ENCODE measurements around the gene ACSM3. TPM values are rescaled to one million over a fixed set of nuclear protein-coding genes. Genes with fewer than 3 reads are reported as not detected.

Gene ACSM3
- total RNA-seq, 6 experiments from 2014 or later = 0.12 to 0.48 (median 0.21) TPM; not detected in 1

DNA sequence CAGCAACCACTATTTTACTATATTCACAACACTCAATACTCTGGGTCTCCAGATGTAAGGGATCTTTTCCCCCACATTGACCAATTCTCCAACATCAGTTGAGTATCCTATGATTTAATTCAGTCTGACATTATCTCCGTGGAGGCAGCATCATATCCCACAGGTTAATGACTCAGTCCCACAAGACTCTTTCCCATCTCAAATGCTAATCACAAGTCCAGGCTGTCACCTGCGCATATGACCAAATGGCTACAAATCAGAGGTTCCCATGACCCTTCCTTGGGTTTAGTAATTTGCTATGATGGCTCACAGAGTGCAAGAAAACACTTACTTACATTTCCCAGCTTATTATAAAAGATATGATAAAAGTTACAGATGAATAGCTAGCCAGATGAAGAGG lies 18.7 kb downstream of the ACSM3 start:
- H3K4me1 Mint-ChIP-seq (ENCODE audit: low read depth) = no peaks in the 10 kb centered on the region
- peaks cover 14% of the 10 kb centered on the region for H3K27me3 Mint-ChIP-seq (ENCODE audit: insufficient read depth)
- DNase-seq = no peak
- no peaks in the 10 kb centered on the region for H3K36me3 Mint-ChIP-seq (ENCODE audit: low read depth)
- H3K9me3 Mint-ChIP-seq = no peaks in the 10 kb centered on the region
- TF ChIP-seq, protein P1, sequence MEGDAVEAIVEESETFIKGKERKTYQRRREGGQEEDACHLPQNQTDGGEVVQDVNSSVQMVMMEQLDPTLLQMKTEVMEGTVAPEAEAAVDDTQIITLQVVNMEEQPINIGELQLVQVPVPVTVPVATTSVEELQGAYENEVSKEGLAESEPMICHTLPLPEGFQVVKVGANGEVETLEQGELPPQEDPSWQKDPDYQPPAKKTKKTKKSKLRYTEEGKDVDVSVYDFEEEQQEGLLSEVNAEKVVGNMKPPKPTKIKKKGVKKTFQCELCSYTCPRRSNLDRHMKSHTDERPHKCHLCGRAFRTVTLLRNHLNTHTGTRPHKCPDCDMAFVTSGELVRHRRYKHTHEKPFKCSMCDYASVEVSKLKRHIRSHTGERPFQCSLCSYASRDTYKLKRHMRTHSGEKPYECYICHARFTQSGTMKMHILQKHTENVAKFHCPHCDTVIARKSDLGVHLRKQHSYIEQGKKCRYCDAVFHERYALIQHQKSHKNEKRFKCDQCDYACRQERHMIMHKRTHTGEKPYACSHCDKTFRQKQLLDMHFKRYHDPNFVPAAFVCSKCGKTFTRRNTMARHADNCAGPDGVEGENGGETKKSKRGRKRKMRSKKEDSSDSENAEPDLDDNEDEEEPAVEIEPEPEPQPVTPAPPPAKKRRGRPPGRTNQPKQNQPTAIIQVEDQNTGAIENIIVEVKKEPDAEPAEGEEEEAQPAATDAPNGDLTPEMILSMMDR (IDR thresholded peaks at IDR 0.05) = no peak
- H3K27ac Mint-ChIP-seq = no peak overlapping the region
- H3K4me3 Mint-ChIP-seq = no peak overlapping the region

DNA sequence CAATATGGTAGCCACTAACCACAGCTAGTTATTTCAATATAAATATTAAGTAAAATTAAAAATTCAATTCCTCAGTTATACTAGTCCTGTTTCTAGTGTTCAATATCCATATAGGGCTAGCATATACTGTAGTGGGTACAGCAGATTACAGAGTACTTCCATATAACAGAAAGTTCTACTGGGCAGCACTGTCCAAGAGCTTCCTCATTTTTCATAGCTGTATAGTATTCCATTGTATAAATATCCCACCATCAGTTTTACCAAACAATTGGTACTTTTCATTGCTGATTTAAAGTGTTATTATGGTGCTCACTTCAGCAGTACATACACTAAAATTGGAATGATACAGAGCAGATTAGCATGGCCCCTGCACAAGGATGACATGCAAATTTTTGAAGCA lies 20.4 kb downstream of the ACSM3 start:
- Mint-ChIP-seq H3K27me3 (ENCODE audit: insufficient read depth) (peaks cover 14% of the 10 kb centered on the region; the same call in 1 of the 2 replicates), H3K9me3 (no peaks in the 10 kb centered on the region), H3K4me1 (ENCODE audit: low read depth) (no peaks in the 10 kb centered on the region), H3K4me3 (no peak overlapping the region), H3K27ac (no peak overlapping the region), H3K36me3 (ENCODE audit: low read depth) (no peaks in the 10 kb centered on the region)
- TF ChIP-seq, protein P1 (IDR thresholded peaks at IDR 0.05) = no peak
- DNase-seq = no peak

DNA sequence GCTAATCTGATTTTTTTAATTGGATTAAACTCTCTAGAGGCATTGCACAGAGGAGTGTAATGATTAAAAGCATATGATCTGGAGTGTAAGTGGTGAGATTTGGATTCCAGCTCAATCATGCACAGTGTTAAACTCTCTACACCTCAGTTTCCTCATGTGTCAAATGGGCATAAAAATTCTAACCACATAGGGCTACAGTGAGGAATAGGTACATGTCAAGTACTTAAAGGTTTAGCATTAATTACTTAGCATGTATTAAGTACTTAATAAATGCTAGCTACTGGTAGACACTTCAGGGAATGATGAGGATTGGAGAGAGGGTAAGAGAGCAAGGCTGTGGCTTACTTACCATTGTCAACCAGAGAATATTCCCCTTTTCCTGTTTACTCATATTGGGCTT lies 25.3 kb downstream of the ACSM3 start:
- H3K27ac Mint-ChIP-seq = no peak overlapping the region
- H3K36me3 Mint-ChIP-seq (ENCODE audit: low read depth) = no peaks in the 10 kb centered on the region
- DNase-seq = no peak
- H3K27me3 Mint-ChIP-seq (ENCODE audit: insufficient read depth) = peaks cover 12% of the 10 kb centered on the region
- no peak overlapping the region for H3K4me3 Mint-ChIP-seq
- TF ChIP-seq, protein P1 (IDR thresholded peaks at IDR 0.05) = no peak
- no peaks in the 10 kb centered on the region for H3K9me3 Mint-ChIP-seq
- H3K4me1 Mint-ChIP-seq (ENCODE audit: low read depth) = peaks cover 9% of the 10 kb centered on the region

DNA sequence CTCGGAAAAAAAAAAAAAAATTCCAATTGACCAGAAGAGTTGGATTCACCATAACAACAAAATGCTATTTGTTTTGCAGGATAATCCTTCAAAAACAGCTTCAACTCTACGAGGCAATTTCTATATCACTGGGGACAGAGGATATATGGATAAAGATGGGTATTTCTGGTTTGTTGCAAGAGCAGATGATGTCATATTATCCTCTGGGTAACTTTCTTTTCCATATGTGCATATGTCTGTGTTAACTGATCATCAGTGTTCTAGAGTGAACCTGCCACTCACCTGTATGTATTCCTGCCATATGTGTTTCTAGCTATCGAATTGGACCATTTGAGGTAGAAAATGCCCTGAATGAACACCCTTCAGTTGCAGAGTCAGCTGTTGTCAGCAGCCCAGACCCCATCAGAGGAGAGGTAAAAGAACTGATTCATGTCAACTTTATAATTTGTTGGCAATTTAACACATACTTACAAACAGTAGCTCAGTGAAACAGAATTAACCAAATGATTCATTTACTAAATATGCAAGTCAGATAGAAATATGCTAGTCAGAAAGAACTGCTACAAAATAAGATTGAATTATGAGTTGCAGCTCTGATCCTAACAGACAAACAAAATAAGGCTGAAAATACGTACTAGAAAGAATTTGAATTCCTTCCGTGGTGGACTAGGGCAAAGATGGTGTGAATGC lies 28.3 kb downstream of the ACSM3 start:
- Mint-ChIP-seq H3K27ac (no peak overlapping the region), H3K27me3 (ENCODE audit: insufficient read depth) (peaks cover 3% of the 10 kb centered on the region), H3K36me3 (ENCODE audit: low read depth) (no peaks in the 10 kb centered on the region), H3K4me1 (ENCODE audit: low read depth) (peaks cover 9% of the 10 kb centered on the region), H3K4me3 (no peak overlapping the region), H3K9me3 (no peaks in the 10 kb centered on the region)
- TF ChIP-seq, protein P1 (IDR thresholded peaks at IDR 0.05) = no peak
- no peak for DNase-seq

DNA sequence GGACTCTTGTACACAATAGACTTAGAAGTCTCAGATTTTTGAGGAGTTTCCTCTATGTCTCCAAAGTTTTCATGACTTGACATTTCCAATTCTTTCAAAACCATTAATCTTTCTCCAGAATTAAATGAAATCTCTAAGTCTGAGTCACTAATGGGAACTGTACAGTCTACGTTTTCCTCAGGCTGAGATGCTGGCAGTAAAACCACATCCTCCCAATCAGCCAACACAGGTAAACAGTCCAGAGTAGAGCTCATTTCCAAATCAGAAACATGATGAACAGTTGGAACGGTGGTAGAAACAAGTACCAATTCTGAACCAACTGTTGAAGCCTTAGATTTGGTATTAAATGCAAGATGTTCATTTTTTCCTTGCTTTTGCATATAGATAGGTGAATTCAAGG lies 34.5 kb downstream of the ACSM3 start:
- no peak overlapping the region for H3K27ac Mint-ChIP-seq
- peaks cover 4% of the 10 kb centered on the region for H3K4me1 Mint-ChIP-seq (ENCODE audit: low read depth)
- H3K36me3 Mint-ChIP-seq (ENCODE audit: low read depth) = peaks cover 10% of the 10 kb centered on the region; the same call in 1 of the 2 replicates
- no peak overlapping the region for H3K4me3 Mint-ChIP-seq
- no peaks in the 10 kb centered on the region for H3K27me3 Mint-ChIP-seq (ENCODE audit: insufficient read depth)
- no peaks in the 10 kb centered on the region for H3K9me3 Mint-ChIP-seq
- no peak for DNase-seq
- TF ChIP-seq, protein P1 (IDR thresholded peaks at IDR 0.05) = no peak

Measured in HFFc6 (cell line).